Osteocyte (in vitro differentiated cells): ENCODE measurements around the gene CACTIN. TPM values are rescaled to one million over a fixed set of nuclear protein-coding genes. Genes with fewer than 3 reads are reported as not detected.

ENCODE experiments used
- DNase-seq: peaks from one replicate; pipeline ENCODE4 v3.0.0; 2021; ENCODE audit warnings: mixed read lengths; ENCODE audit not compliant: unreplicated experiment; ENCODE audit errors: extremely low spot score
- H3K27ac Mint-ChIP-seq: one replicate; pipeline ENCODE4 v1.8.0; 2021; ENCODE audit warnings: mild to moderate bottlenecking, mixed read lengths; ENCODE audit not compliant: unreplicated experiment
- H3K27me3 Mint-ChIP-seq: one replicate; pipeline ENCODE4 v1.8.0; 2021; ENCODE audit warnings: mixed read lengths; ENCODE audit not compliant: unreplicated experiment
- H3K36me3 Mint-ChIP-seq: one replicate; pipeline ENCODE4 v1.8.0; 2021; ENCODE audit warnings: mixed read lengths; ENCODE audit not compliant: unreplicated experiment
- H3K4me1 Mint-ChIP-seq: one replicate; pipeline ENCODE4 v1.8.0; 2021; ENCODE audit warnings: mixed read lengths; ENCODE audit not compliant: unreplicated experiment
- H3K4me3 Mint-ChIP-seq: one replicate; pipeline ENCODE4 v1.8.0; 2021; ENCODE audit warnings: mild to moderate bottlenecking, moderate library complexity, mixed read lengths; ENCODE audit not compliant: unreplicated experiment
- H3K9me3 Mint-ChIP-seq: one replicate; pipeline ENCODE4 v1.8.0; 2021; ENCODE audit warnings: mixed read lengths; ENCODE audit not compliant: unreplicated experiment
- total RNA-seq: library from RNA; stranded (reverse); gene quantifications from 2 replicates; pipeline ENCODE4 v1.2.1, GENCODE V29; 2021
- TF ChIP-seq, protein P1 (sequence below): fragments of 200-600 bp; sonication (generic); IDR thresholded peaks from 2 replicates; pipeline ENCODE4 v1.5.0; 2021; ENCODE audit warnings: antibody characterized with exemption, mild to moderate bottlenecking, moderate library complexity

CACTIN gene
- total RNA-seq, 1 donor from 2014 or later: 24.7 TPM

- peaks cover 8% of the 10 kb centered on the region for H3K36me3 Mint-ChIP-seq
- H3K4me3 Mint-ChIP-seq: no peak overlapping the region
- no peak for DNase-seq
- no peaks in the 10 kb centered on the region for H3K4me1 Mint-ChIP-seq
- no peak overlapping the region for H3K27ac Mint-ChIP-seq
- TF ChIP-seq, protein P1, sequence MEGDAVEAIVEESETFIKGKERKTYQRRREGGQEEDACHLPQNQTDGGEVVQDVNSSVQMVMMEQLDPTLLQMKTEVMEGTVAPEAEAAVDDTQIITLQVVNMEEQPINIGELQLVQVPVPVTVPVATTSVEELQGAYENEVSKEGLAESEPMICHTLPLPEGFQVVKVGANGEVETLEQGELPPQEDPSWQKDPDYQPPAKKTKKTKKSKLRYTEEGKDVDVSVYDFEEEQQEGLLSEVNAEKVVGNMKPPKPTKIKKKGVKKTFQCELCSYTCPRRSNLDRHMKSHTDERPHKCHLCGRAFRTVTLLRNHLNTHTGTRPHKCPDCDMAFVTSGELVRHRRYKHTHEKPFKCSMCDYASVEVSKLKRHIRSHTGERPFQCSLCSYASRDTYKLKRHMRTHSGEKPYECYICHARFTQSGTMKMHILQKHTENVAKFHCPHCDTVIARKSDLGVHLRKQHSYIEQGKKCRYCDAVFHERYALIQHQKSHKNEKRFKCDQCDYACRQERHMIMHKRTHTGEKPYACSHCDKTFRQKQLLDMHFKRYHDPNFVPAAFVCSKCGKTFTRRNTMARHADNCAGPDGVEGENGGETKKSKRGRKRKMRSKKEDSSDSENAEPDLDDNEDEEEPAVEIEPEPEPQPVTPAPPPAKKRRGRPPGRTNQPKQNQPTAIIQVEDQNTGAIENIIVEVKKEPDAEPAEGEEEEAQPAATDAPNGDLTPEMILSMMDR: no peak
- H3K27me3 Mint-ChIP-seq: no peaks in the 10 kb centered on the region
- no peaks in the 10 kb centered on the region for H3K9me3 Mint-ChIP-seq
Measured at GRCh38 chr19:3646336-3647092, 19.9 kb upstream of the CACTIN start.

DNA sequence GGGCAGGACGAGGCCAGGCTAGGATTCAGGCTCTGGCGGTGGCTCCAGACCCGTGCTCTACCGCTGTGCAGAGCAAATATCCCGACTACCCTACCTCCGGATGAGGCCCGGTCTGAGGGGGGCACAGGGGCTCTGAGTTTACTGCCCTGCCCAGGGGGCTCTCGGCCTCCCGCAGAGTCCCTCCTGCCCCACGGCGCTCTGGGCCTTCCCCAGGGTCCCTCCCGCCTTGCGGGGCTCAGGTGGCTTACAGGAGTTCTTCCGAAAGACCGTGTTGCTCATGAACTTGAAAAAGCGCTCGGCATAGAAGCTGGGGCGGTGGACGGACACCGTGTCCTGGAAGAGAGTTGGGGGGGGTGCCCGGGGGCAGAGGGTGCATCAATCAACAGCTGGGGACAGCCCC is 19.1 kb upstream of the CACTIN start:
- Mint-ChIP-seq H3K36me3 (peaks cover 7% of the 10 kb centered on the region), H3K27ac (no peak overlapping the region), H3K4me1 (no peaks in the 10 kb centered on the region), H3K4me3 (no peak overlapping the region), H3K27me3 (no peaks in the 10 kb centered on the region), H3K9me3 (no peaks in the 10 kb centered on the region)
- TF ChIP-seq, protein P1: no peak
- DNase-seq: no peak

DNA sequence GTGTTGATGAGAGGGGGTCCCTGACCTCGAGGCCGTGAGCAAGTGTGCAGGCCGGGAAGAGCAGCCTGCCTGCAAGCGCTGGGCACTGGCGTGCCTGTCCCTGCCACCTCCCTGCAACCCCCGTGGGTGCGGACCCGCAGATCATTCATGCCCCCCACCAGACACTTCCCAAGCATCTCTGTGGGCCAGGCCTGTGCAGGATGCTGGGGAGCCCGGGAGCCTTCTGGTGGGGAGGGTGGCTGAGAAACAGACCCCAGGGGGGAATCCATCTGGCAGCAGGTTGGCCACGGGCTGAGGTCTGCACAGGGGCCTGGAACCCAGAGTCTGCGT is 18.4 kb upstream of the CACTIN start:
- Mint-ChIP-seq H3K4me3 (no peak overlapping the region), H3K27me3 (no peaks in the 10 kb centered on the region), H3K27ac (no peak overlapping the region), H3K36me3 (peaks cover 7% of the 10 kb centered on the region), H3K4me1 (no peaks in the 10 kb centered on the region), H3K9me3 (no peaks in the 10 kb centered on the region)
- TF ChIP-seq, protein P1: no peak
- DNase-seq: no peak

- TF ChIP-seq, protein P1: no peak
- H3K27me3 Mint-ChIP-seq: no peaks in the 10 kb centered on the region
- no peak for DNase-seq
Measured at GRCh38 chr19:3644351-3645066, 17.9 kb upstream of the CACTIN start.

DNA sequence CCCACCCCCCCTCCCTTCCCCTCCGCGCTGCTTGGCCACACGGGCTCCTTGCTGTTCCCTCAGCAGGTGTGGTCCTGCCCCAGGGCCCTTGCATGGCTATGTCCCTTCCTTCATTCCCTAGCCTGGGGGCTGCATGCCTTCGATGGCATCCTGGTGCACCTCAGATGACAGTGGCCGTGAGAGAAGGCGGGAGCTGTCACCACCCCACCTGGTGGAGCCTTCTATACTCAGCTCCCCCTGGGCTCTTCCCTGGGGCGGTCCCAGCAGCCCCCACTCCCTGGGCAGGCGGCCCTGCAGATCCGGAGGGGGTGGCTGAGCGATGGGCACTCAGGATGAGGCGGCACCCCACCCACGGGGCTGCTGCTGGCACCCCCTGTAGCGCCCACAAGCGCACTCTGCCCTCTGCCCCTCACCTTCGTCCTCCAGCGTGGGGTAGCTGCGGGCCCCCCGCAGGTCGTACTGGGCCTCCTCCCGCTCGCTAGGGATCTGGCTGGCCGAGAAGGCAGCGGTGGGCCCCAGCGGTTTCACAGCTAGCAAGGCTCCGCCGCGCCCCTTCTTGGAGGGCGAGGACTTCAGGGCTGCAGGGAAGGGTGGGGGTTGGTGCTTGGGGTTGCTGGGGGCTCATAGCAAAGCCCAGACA is 17.2 kb upstream of the CACTIN start:
- Mint-ChIP-seq H3K4me1 (no peaks in the 10 kb centered on the region), H3K36me3 (peaks cover 15% of the 10 kb centered on the region), H3K27me3 (no peaks in the 10 kb centered on the region), H3K4me3 (no peak overlapping the region), H3K27ac (no peak overlapping the region), H3K9me3 (no peaks in the 10 kb centered on the region)
- no peak for DNase-seq
- TF ChIP-seq, protein P1: no peak

More at GRCh38 chr19:3644351-3645066, 17.9 kb upstream of the CACTIN start:
- Mint-ChIP-seq H3K4me3 (no peak overlapping the region), H3K4me1 (no peaks in the 10 kb centered on the region), H3K9me3 (no peaks in the 10 kb centered on the region), H3K36me3 (peaks cover 11% of the 10 kb centered on the region), H3K27ac (no peak overlapping the region)
